ENCODE results near the gene SPRR2B.
A peak's percentile ranks its signal among the peaks of the same experiment; 100 is the strongest.
"Not testable (repeated sequence)": the region's sequence is repeated elsewhere in the genome, so short reads cannot be mapped to it uniquely, and the experiment has no call there.

SPRR2B gene

DNA sequence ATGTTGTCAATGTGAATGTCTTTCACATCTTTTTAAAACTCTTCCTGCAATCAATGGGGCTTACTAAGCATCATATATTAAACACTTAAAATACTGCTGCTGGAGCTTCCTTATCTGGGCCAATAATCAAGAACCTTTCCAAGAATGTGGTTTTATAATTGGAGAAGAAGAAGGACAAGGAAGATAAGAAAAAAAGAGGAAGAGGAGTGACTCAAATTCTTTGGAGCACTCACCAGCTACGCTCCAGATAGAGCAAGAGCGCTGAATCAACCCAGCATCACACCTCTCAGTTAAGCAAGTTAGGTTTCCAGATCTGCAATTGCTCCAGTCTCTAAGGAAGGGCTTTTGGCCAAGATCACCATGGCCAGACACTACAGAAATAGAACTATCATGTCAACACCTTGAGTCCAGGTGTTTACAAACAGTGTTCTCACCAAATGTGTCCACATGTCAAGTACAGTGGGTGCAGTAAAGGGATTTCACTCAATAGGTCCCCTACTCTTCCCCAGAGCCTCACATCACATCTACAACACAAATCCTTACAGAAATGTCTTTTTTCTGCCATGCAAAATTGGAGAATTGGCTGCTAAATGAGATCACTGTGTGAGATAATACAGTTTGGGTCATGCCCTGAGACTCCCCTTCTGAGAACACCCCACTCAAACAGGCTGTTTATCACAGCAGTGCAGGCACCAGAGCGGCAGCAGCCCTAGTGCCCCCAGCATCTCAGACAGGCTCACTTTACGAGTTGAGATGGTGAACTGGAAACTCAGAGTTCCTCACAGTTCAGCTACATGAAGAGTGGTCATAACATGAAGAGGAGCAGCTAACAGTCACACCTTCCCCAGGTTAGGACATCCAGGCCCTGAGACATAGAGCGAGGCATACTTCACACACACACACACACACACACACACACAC is 1.7 kb upstream of the SPRR2B start:
- DNase-seq (ENCODE audit: extremely low read depth, insufficient read length): no peak
- TF ChIP-seq, protein P1, sequence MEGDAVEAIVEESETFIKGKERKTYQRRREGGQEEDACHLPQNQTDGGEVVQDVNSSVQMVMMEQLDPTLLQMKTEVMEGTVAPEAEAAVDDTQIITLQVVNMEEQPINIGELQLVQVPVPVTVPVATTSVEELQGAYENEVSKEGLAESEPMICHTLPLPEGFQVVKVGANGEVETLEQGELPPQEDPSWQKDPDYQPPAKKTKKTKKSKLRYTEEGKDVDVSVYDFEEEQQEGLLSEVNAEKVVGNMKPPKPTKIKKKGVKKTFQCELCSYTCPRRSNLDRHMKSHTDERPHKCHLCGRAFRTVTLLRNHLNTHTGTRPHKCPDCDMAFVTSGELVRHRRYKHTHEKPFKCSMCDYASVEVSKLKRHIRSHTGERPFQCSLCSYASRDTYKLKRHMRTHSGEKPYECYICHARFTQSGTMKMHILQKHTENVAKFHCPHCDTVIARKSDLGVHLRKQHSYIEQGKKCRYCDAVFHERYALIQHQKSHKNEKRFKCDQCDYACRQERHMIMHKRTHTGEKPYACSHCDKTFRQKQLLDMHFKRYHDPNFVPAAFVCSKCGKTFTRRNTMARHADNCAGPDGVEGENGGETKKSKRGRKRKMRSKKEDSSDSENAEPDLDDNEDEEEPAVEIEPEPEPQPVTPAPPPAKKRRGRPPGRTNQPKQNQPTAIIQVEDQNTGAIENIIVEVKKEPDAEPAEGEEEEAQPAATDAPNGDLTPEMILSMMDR (IDR thresholded peaks at IDR 0.05; ENCODE audit: insufficient read depth, low read length, poor library complexity, severe bottlenecking): no peak
- H3K4me3 ChIP-seq (replicated peaks; ENCODE audit: low read depth, low read length): no peak overlapping the region

DNA sequence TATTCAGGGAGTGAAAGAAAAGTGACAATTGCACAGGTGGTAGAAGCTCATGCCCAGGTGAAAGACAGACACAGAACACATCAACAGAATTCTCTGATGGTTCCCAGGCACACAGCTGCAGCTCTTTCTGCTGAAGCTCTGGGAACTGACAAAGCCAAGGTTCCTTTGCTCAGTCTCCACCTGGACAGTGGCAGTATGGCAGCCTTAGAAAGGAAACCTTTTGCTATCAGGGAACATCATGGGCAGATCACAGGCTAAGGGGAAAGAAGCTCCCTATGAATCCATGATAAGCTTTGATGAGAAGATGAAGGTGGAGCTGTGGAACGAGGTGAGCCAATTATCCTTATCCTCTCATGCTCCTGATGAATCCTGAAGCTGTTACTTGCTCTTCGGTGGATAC is 1.2 kb downstream of the SPRR2B start:
- DNase-seq (ENCODE audit: extremely low read depth, insufficient read length): no peak
- no peak overlapping the region for H3K4me3 ChIP-seq (replicated peaks; ENCODE audit: low read depth, low read length)
- H3K27me3 ChIP-seq (replicated peaks; ENCODE audit: control insufficient read depth, insufficient read depth, low read length): no peaks in the 10 kb centered on the region
- TF ChIP-seq, protein P1 (IDR thresholded peaks at IDR 0.05; ENCODE audit: insufficient read depth, low read length, poor library complexity, severe bottlenecking): no peak
- no peaks in the 10 kb centered on the region for H3K36me3 ChIP-seq (ENCODE audit: control insufficient read depth, insufficient read depth, low read length)

More for the DNA sequence above, 1.7 kb upstream of the SPRR2B start:
- Histone ChIP-seq H3K36me3 (ENCODE audit: control insufficient read depth, insufficient read depth, low read length) (no peaks in the 10 kb centered on the region), H3K27me3 (replicated peaks; ENCODE audit: control insufficient read depth, insufficient read depth, low read length) (no peaks in the 10 kb centered on the region)

DNA sequence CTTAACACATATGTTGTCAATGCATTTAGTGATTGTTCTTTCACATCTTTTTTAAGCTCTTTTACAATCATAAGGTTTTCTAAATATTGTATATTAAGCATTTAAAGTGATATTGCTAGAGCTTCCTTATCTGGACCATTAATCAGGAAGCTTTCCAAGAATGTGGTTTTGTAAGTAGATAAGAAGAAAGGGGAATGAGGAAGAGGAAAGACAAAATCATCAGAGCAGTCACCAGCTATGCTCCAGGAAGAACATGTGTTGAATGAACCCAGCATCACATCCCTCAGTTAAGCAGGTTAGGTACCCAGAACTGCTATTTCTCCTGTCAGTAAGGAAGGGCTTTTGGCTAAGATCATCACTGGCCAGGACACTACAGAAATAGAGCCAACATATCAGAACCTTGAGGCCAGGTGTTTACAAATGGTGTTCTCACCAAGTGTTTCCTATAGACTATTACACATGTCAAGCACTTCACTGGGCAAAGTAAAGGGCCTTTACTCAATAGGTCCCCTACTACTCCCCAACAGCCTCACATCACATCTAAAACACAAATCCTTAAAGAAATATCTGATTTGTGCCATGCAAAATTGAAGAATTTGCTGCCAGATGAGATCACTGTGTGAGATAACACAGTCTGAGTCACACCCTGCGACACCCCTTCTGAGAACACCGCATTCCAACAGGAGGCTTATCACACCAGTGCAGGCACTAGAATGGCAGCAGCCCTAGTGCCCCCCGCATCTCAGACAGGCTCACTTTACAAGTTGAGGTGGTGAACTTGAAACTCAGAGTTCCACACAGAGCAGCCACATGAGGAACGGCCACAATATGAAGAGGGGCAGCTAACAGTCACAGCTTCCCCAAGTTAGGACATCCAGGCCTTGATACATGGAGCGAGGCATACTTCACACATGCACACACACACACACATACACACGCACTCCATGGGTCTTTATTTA is 12.3 kb downstream of the SPRR2B start:
- DNase-seq (ENCODE audit: extremely low read depth, insufficient read length): no peak
- TF ChIP-seq, protein P1 (IDR thresholded peaks at IDR 0.05; ENCODE audit: insufficient read depth, low read length, poor library complexity, severe bottlenecking): no peak
- no peak overlapping the region for H3K4me3 ChIP-seq (replicated peaks; ENCODE audit: low read depth, low read length)
- H3K27me3 ChIP-seq (replicated peaks; ENCODE audit: control insufficient read depth, insufficient read depth, low read length): no peaks in the 10 kb centered on the region; the same call in 1 of the 2 replicates
- H3K36me3 ChIP-seq (ENCODE audit: control insufficient read depth, insufficient read depth, low read length): no peaks in the 10 kb centered on the region

DNA sequence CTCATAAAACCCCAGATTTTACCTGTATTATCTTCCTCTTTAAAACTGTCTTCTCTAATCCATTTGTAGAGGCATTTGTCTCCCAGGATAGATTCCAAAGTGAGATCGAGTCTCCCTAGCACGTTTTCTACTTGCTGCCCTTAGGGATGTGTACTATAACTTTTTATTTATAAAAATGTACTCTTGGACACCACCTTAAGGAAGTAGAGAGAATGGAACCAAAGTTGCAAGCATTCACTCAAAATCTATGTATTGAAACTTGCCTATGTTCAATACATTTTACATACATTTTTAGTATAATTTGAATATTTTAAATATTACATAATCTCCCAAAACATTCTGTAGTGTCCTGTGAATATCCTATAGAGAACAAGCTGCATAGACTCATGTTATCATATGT is 13.3 kb downstream of the SPRR2B start:
- TF ChIP-seq, protein P1 (IDR thresholded peaks at IDR 0.05; ENCODE audit: insufficient read depth, low read length, poor library complexity, severe bottlenecking): peak; percentile 6
- Histone ChIP-seq H3K36me3 (ENCODE audit: control insufficient read depth, insufficient read depth, low read length) (no peaks in the 10 kb centered on the region), H3K4me3 (replicated peaks; ENCODE audit: low read depth, low read length) (no peak overlapping the region), H3K27me3 (replicated peaks; ENCODE audit: control insufficient read depth, insufficient read depth, low read length) (no peaks in the 10 kb centered on the region; the same call in 1 of the 2 replicates)
- no peak for DNase-seq (ENCODE audit: extremely low read depth, insufficient read length)

DNA sequence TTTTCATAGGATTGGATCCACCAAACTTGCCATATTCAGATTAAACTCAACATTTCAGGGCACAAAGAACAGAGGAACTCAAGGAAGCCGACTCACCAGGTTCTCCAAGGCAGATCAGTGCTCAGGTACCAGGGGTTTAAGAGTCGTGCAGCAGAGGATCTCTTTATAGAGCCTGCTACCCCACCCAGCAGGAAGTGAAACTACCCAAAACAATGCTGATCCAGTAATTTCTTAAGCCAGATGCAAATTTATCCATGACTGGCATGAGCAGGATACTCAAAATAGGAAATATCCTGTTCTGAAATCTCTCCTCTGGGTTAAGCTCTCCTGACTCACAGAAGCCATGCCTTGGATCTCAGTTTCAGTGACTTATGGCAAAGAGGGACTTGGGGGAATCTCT is 14.0 kb downstream of the SPRR2B start, which contains the start of gene SPRR2A:
TSS of gene SPRR2A (minus strand) at position 138 of the 400 bp plus-strand sequence. CDS start 777 bp downstream, outside the sequence.
- DNase-seq (ENCODE audit: extremely low read depth, insufficient read length): peak; percentile 3
- no peaks in the 10 kb centered on the region for H3K36me3 ChIP-seq (ENCODE audit: control insufficient read depth, insufficient read depth, low read length)
- H3K27me3 ChIP-seq (replicated peaks; ENCODE audit: control insufficient read depth, insufficient read depth, low read length): no peaks in the 10 kb centered on the region; the same call in 1 of the 2 replicates
- TF ChIP-seq, protein P1 (IDR thresholded peaks at IDR 0.05; ENCODE audit: insufficient read depth, low read length, poor library complexity, severe bottlenecking): no peak
- no peak within 1 kb of the TSS for H3K4me3 ChIP-seq (replicated peaks; ENCODE audit: low read depth, low read length)

DNA sequence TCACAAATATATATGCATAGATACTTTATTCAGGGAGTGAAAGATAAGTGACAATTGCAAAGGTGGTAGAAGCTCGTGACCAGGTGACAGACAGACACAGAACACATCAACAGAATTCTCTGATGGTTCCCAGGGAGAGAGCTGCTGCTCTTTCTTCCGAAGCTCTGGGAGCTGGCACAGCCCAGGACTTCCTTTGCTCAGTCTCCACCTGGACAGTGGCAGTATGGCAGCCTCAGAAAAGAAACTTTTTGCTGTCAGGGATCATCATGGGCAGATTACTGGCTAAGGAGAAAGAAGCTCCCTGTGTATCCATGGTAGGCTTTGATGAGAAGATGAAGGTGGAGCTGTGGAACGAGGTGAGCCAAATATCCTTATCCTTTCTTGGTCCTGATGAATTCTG is 15.3 kb downstream of the SPRR2B start:
- not testable (repeated sequence) for DNase-seq (ENCODE audit: extremely low read depth, insufficient read length); H3K27me3 ChIP-seq (replicated peaks; ENCODE audit: control insufficient read depth, insufficient read depth, low read length); H3K4me3 ChIP-seq (replicated peaks; ENCODE audit: low read depth, low read length); H3K36me3 ChIP-seq (ENCODE audit: control insufficient read depth, insufficient read depth, low read length)

Measured in GM06990 (cell line).